GM19372 (cell line): ENCODE data around the gene ABR.
"Not testable (repeated sequence)": the region's sequence is repeated elsewhere in the genome, so short reads cannot be mapped to it uniquely, and the experiment has no call there.

Experiments
- ATAC-seq: cut with Tn5 transposase; IDR thresholded peaks from one replicate; pipeline ENCODE4 v1.9.1; 2021; ENCODE audit warnings: mild to moderate bottlenecking, low read depth, moderate library complexity; ENCODE audit not compliant: unreplicated experiment

Gene ABR

GRCh38 chr17:1154704-1155103, 25.1 kb downstream of the ABR start:
- no peak for ATAC-seq

DNA sequence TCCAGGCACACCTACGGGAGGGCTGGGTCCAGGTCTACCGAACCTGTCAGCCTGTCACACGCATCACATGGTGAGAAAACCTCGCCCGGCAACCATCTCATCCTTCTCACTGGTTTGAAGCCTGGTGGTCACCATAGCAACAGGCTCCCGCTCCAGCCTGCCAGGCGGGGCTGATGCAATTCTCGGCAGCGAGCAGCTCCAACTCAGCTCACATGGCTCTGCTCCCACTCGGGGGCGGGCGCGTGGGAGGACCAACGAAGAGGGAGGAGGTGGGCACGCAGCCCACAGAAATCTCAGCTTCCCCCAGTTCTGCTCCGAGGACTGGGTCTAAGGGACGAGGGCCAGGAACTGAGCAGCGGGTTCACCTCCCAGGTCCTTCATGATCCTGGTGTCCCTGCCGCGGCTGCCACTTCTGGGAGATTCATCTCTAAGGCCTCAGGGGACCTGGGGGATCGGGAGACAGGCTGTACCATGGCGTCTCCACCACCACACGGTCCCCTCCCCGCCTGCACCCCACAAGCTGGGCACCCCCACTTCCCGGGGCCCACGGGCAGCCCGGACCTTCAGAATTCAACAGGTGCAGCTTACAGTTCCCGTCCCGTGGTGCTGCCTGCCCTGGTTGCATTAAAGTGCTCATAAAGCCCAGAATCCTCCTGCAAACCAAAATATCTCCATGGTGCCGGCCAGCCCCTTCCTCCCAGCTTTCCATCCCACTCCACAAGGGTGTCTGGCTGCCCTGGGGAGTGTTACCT, 25.8 kb downstream of the ABR start:
- ATAC-seq, result no peak

- ATAC-seq, result not testable (repeated sequence)
Observed at GRCh38 chr17:1152582-1152981, 27.2 kb downstream of the ABR start.

DNA sequence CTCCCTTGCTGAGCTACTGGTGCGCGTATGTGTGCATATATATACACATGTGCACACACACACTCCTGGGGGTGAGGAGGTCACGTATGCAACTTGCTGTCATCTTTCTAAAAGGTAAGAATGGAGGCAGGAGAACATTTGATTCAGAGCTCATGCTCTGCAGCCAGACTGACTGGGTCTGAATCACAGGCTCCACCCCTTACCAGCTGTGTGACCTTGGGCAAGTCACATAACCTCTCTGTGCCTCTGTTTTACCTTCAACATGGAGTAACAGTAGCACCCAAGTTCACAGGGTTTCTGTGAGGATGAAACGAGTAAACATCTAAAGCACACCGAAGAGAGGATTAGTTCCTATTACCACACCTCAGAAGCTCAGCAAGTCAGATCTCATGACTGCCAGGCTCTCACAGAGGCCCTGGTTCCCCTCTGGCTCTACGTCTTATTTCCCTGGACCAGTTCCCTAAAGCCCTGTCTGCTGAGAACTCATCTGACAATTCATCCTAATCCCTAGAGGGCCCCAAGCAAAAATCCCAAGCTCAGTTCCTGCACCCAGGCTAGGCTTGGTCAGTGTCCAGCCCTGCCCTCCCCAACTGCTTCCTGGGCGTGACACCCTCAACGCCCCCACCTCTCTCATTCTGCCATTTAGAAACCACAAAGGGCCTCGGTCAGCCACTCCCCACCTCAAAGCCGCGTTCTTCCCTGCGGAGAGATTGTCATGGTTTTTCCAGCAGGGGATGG, 28.7 kb downstream of the ABR start:
- no peak for ATAC-seq

DNA sequence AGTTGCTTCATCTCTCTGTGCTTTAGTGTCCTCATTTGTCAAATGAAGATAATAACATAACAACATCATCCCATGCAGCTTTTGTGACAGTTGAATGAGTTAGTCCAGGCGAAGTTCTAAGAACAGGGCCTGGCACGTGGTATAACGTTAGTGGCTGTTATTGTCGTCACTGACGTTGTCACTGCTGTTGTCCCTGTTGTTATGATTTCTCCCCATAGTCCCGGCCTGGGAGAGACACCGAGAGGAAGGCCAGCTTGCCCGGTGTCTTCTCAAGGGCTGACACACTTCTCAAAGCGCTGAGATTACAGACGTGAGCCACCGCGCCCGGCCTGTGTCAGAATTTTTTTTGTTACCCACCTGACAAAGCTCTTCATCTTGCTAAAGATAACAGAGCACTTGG, 29.9 kb downstream of the ABR start:
- ATAC-seq, result no peak

GRCh38 chr17:1147664-1148063, 32.1 kb downstream of the ABR start:
- no peak for ATAC-seq

DNA sequence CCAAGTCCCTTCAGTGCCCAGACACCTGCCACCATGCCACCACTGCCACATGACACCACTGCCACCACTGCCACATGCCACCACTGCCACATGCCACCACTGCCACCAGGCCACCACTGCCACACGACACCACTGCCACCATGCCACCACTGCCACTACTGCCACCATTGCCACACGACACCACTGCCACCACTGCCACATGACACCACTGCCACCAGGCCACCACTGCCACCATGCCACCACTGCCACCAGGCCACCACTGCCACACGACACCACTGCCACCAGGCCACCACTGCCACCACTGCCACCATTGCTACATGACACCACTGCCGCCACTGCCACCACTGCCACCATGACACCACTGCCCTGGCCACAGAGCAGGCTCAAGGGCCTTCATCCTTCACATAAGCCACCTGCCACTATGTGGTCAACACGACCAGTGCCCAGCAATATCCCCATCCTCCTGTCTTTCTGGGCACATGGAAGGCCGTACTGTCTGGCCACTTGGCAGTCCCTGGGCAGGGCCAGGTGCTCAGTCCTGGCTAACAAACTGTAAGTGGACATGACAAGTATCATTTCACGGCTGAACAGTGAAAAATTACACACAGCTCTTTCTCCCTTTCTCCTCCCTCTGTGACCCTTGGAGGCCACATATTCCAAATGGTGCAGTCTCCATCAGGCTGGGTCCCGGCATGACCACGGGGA, 33.1 kb downstream of the ABR start:
- ATAC-seq, result no peak

- no peak for ATAC-seq
Observed at GRCh38 chr17:1145311-1145986, 34.3 kb downstream of the ABR start.

GRCh38 chr17:1144162-1144561, 35.6 kb downstream of the ABR start:
- ATAC-seq, result no peak

DNA sequence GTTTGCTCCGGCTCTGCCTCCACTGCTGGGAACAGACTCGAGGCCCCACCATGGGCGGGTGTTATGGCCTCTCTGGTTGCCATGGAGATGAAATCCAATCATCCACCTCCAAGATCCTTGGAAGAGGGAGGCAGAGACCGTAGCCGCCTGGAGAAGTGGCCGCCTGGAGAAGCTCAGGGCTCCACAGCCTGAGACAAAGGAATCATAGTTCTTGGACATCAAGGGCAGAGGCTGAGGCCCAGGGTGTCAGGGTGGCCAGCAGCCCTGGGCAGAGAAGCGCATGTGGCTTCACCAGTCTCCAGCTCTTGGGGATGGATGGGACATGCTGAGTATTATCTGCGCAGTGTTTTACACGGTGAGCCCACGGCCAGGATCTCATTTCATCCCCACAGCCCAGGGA, 36.2 kb downstream of the ABR start:
- no peak for ATAC-seq

DNA sequence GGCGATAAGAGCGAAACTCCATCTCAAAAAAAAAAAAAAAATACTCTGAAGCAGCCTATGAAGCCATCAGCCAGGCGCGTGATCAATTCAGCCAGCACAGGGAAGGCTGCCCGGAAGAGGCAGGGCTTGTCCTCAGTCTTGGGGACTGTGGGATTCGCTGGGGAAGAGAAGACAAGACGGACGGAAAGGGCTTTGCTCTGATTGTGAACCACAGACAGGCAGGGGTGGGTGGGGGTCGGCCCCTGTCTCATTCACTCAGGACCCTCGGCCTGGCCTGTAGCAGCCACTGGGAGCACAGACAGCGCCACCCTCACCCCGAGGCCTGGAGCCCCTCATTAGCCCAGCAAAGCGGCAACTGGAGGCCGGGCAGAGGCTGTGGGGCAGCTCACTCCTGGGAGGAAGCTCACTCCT, 37.2 kb downstream of the ABR start:
- ATAC-seq, result no peak

DNA sequence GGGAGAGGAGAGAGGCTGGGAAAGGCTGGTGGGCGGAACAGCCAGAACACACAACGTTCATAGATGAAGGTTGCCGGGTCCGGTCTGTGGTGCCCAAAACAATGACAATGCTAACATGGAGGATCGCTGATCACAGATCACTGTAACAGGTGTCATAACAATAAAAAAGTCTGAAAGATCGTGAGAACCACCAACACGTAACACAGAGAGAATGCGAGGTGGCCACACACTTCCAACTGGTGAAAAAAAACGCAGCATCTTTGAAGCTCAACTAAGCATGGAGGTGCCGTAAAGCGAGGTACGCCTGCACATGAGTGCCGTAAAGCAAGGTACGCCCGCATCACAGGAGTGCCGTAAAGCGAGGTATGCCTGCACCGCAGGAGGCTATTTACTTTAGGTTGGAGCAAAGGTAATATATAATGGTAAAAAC, 42.3 kb downstream of the ABR start:
- ATAC-seq, result no peak

GRCh38 chr17:1136748-1137147, 43.0 kb downstream of the ABR start:
- ATAC-seq, result no peak

GRCh38 chr17:1134634-1135324, 45.0 kb downstream of the ABR start:
- ATAC-seq, result no peak

- ATAC-seq, result no peak
Observed at GRCh38 chr17:1130191-1130590, 49.6 kb downstream of the ABR start.

- not testable (repeated sequence) for ATAC-seq
Observed at GRCh38 chr17:1128463-1128862, 51.3 kb downstream of the ABR start.

DNA sequence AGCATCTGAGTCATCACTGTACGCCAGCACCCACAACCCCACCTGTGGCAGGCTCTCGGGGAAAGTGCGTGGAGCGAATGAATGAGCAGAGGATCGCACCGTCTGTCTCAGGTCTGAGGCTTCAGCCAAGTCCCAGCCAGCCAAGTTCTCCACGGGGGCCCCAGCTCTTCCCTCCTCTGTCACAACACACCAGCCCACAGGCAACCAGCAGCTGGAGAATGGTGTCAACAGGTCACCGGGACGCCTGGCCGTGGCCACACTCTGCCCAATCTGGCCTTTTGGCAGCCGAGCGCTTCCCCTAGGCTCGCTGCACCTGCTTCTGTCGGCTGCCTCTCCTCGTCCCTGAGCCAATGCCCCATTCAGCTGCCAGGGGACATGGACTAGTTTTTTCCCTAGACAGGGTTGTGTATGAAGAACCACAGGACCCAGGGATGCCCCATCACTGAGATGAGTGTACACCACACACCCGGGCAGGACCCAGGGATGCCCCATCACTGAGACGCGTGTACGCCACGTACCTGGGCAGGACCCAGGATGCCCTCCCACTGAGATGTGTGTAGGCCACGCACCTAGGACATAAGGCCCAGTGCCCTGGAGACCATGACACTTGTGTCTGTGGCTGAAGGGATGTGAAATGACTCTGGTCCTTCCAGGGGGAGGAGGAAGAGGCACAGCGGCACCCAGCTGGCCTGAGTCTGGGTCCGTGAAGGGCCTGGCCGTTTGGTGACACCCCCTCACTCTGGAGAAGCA, 52.8 kb downstream of the ABR start:
- ATAC-seq, result no peak

DNA sequence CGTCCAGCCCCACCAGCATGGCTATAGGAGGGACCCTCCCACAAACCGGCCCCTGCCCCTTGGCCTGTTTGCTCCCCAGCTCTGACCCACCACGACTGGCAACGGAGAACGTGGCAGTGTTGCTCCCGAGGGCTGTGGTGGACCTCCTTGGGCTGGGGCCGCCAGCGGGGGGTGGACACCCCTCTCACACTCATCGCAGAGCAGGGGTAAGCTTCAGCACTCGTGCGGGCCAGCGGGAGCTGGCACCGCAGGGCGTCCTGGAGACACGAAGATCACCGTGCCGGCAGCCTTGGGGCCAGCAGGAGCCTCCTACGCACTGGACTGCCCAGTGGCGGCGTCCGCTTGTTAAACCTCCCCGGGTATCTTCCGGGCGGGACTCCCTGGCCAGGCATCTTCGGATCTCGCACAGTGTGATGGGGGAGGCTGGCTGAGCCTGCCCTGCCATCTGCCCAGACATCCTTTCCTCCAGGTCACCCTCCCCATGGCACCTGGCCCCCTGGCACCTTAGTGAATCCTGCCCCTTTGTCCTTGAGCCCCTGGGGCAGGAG, 53.5 kb downstream of the ABR start:
- ATAC-seq, result no peak

DNA sequence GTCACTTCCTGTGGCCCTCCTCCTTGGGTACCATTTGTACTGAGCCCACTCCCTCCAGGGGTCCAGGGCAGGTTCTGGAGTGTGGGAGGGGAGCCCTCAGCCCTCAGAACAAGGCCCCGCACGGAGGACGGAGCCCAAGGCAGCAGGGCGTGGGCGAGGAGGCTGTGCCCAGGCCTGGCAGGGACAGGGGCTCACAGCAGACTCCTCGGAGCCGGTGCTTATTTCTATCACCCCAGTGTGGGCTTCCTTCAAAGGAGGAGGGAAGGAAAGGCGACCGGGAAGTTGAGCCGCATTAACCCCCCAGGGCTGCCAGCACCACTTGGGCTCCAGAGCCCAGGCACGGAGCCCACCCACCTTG, 54.0 kb downstream of the ABR start:
- no peak for ATAC-seq
